Right lobe of liver (tissue), 6 donors: ENCODE measurements around the gene SYNPO. TPM values are rescaled to one million over a fixed set of nuclear protein-coding genes. Genes with fewer than 3 reads are reported as not detected.

Experiments used
- ATAC-seq, 4 donors: fragments of 200-7000 bp; cut with Tn5 transposase; one replicate each; pipeline ENCODE4 v1.9.1; 2020; ENCODE audit warnings: mild to moderate bottlenecking in 4 of 4, moderate library complexity in 4 of 4
- DNase-seq, 3 donors: peaks; one replicate each; pipeline ENCODE4 v3.0.0-alpha.2; 2020
- H3K27ac ChIP-seq, 3 donors: fragments of 200-600 bp; one replicate each; pipeline ENCODE4 v1.8.0; 2022
- H3K27me3 ChIP-seq, 2 donors: fragments of 200-600 bp; one replicate each; pipeline ENCODE4 v1.8.0; 2022
- H3K36me3 ChIP-seq, 4 donors: fragments of 200-600 bp; sonication (generic) in 1 of 4; one replicate each; pipeline versions ENCODE4 v1.5.1 to v1.8.0; 2017 to 2022; ENCODE audit warnings: control low read depth in 1 of 4
- H3K4me1 ChIP-seq, 4 donors: fragments of 200-600 bp; sonication (generic) in 1 of 4; one replicate each; pipeline versions ENCODE4 v1.5.1 to v1.8.0; 2017 to 2022; ENCODE audit warnings: control low read depth in 1 of 4
- H3K4me3 ChIP-seq, 3 donors: fragments of 200-600 bp; one replicate each; pipeline ENCODE4 v1.8.0; 2022
- H3K9me3 ChIP-seq, 4 donors: fragments of 200-600 bp; sonication (generic) in 1 of 4; one replicate each; pipeline versions ENCODE4 v1.5.1 to v1.8.0; 2017 to 2022; ENCODE audit warnings: control low read depth in 1 of 4
- CTCF ChIP-seq, 4 donors: fragments of 200-600 bp in 3 of 4; fragments of 450-650 bp in 1 of 4; IDR thresholded peaks; one replicate each; pipeline versions ENCODE4 v1.5.1 to v1.8.0; 2016 to 2022; ENCODE audit warnings: antibody characterized with exemption in 4 of 4, mild to moderate bottlenecking in 2 of 4
- POLR2A ChIP-seq: fragments of 450-650 bp; IDR thresholded peaks from one replicate; pipeline ENCODE4 v1.6.1; 2017; ENCODE audit warnings: antibody characterized with exemption, mild to moderate bottlenecking
- whole genome bisulfite sequencing: methylation state at CpG from one replicate; pipeline ENCODE4 v1.1.6; 2018; ENCODE audit warnings: low coverage, low lambda C conversion rate; ENCODE audit not compliant: insufficient coverage; ENCODE audit errors: missing lambda C conversion rate; 5-methylcytosine and 5-hydroxymethylcytosine counted together
- intact Hi-C, 2 donors: fragments of 100-400 bp; cut with DNase I; formaldehyde crosslinking; loops; one replicate each; pipeline versions ENCODE4 v1.11.2 to v1.14.1; 2022
- total RNA-seq, 6 experiments: library from RNA; depleted of rRNA in 2 of 6; stranded (reverse); fragments of >200 nt in 2 of 6; fragmentation: NEBNext Ultra II Directional in 3 of 6; extraction: Animal tissue kit (Norgen Biotek cat#: 25700) in 3 of 6; gene quantifications; one replicate each; pipeline versions ENCODE4 v1.1.0 to v1.2.4, GENCODE V29; 2016 to 2023
- donor health status: DM: no; HTN: yes; CAD: no.
- donor health status: DM: no; HTN: no; CAD: no.
- donor health status: DM: no; HTN: no; CAD: no.
- donor health status: DM: no; HTN: yes; CAD: no.
- donor health status: DM: no; HTN: yes; CAD: no.

Gene SYNPO
- total RNA-seq, 6 experiments from 2014 or later, result 23.4 to 51.8 (median 35.6) TPM

GRCh38 chr5:150674341-150674821, 33.9 kb downstream of the SYNPO start:
- H3K4me3 ChIP-seq, result no peak overlapping the region
- no peak overlapping the region for H3K27ac ChIP-seq
- H3K27me3 ChIP-seq, result no peaks in the 10 kb centered on the region
- ATAC-seq (no peak), DNase-seq (no peak)
- intact Hi-C loops, result no loop called here
- no peaks in the 10 kb centered on the region for H3K36me3 ChIP-seq
- no peaks in the 10 kb centered on the region for H3K9me3 ChIP-seq
- TF ChIP-seq CTCF (IDR thresholded peaks at IDR 0.05), result no peak
- WGBS, result 69% methylated on average over 4 of the region's 4 CpGs
- H3K4me1 ChIP-seq, result peaks cover 0 to 9% (median 2%) of the 10 kb centered on the region in 4 donors

DNA sequence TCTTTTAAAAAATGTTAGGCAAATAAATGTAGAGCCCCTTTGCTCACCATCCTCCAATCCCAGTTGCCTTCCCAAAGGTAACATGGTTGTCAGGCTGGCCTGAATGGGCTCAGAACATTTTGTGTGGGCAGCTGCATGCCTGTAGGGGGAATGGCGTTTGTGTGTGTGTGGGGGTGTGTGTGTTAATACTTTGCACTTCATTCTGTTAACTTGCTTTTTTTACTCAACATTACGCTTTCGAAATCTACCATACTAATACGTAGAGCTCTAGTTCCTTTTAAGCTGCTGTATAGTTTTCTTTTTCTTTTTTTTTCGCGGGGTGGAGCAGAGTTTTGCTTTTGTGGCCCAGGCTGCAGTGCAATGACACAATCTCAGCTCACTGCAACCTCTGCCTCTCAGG, 34.6 kb downstream of the SYNPO start:
- ATAC-seq, result no peak
- H3K27me3 ChIP-seq, result no peaks in the 10 kb centered on the region
- intact Hi-C loops, result no loop called here
- TF ChIP-seq POLR2A, result no peak
- H3K36me3 ChIP-seq, result no peaks in the 10 kb centered on the region
- H3K4me1 ChIP-seq, result peaks cover 0 to 9% (median 2%) of the 10 kb centered on the region in 4 donors
- 67% methylated on average over 6 of the region's 6 CpGs for WGBS
- no peak overlapping the region for H3K4me3 ChIP-seq
- H3K27ac ChIP-seq, result no peak overlapping the region
- DNase-seq, result no peak
- H3K9me3 ChIP-seq, result no peaks in the 10 kb centered on the region

DNA sequence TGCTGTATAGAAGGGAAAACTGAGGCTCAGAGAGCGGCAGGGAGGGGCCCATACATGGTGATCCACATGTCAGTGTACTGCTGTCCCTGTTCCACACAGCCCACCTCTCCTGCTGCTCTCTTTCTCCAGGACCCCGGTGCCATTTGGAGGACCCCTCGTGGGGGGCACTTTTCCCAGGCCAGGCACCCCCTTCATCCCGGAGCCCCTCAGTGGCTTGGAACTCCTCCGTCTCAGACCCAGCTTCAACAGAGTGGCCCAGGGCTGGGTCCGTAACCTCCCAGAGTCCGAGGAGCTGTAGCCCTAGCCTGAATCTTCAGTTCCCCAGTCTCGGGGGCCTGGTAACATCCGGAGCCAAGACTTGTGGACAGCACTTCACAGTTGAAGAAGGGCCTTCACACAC, 36.1 kb downstream of the SYNPO start:
- Histone ChIP-seq H3K4me3 (no peak overlapping the region), H3K36me3 (no peaks in the 10 kb centered on the region), H3K27me3 (no peaks in the 10 kb centered on the region), H3K9me3 (no peaks in the 10 kb centered on the region), H3K4me1 (peaks cover 0 to 6% (median 2%) of the 10 kb centered on the region in 4 donors), H3K27ac (no peak overlapping the region)
- intact Hi-C loops, result no loop called here
- TF ChIP-seq POLR2A (no peak), CTCF (IDR thresholded peaks at IDR 0.05) (no peak)
- ATAC-seq (no peak), DNase-seq (no peak)
- WGBS, result 100% methylated on average over 2 of the region's 9 CpGs

DNA sequence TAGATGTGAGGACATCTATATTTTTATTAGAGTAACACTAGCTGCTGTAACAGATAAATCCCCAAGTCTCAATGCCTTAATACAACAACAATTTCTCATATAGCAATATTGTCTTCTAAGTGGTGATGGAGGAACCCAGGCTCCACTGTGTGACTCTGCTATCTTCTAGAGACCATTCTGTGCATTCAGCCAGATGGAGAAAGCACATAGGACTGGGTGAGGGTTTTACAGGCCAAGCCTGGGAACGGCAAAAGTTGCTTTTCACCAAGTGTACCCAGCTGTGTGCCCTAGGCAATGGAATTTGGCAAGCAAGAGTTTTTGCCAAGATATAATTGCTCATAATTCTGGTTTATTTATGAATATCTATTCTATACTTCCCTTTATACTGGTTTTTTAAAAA, 48.7 kb downstream of the SYNPO start:
- Histone ChIP-seq H3K27me3 (no peaks in the 10 kb centered on the region), H3K4me3 (no peak overlapping the region), H3K27ac (no peak overlapping the region), H3K4me1 (no peaks in the 10 kb centered on the region), H3K36me3 (peaks cover 7 to 35% (median 24%) of the 10 kb centered on the region in 4 donors), H3K9me3 (no peaks in the 10 kb centered on the region)
- TF ChIP-seq POLR2A (no peak), CTCF (IDR thresholded peaks at IDR 0.05) (no peak)
- intact Hi-C loops, result no loop called here
- no peak for DNase-seq
- ATAC-seq, result no peak
- WGBS, result 89% methylated on average over 1 of the region's 1 CpG

DNA sequence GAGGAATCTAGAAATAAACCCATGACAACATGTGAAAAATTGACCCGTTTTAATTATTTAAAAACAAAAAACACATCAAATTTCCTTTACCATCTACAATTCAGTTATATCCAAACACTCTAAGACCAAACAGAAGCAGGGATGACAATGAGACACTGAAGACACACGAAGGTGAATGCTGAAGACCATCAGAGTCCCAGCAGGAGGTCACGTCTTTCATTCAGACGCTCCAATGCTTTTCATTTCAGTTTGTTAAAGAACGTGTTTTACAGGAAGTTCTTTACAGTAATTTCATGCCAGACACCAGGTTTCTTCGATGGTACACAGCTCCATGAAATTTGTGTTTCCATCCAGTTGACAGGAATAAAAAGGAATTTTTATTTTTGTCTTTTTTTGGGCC, 50.3 kb downstream of the SYNPO start:
- ATAC-seq (no peak), DNase-seq (no peak)
- intact Hi-C loops, result loop anchor here in 1 of 2 donors (10.0 kb wide), 1 partner anchor 46 kb away; the partner anchor contains the start of gene SYNPO
- H3K9me3 ChIP-seq, result no peaks in the 10 kb centered on the region
- TF ChIP-seq CTCF (IDR thresholded peaks at IDR 0.05) (no peak), POLR2A (no peak)
- H3K27me3 ChIP-seq, result no peaks in the 10 kb centered on the region
- no peaks in the 10 kb centered on the region for H3K4me1 ChIP-seq
- no peak overlapping the region for H3K27ac ChIP-seq
- no peak overlapping the region for H3K4me3 ChIP-seq
- WGBS, result 81% methylated on average over 6 of the region's 6 CpGs
- peaks cover 7 to 51% (median 35%) of the 10 kb centered on the region in 4 donors for H3K36me3 ChIP-seq
